ENCODE results near the gene SLC9A5.

- no peak for TF ChIP-seq CTCF (conservative IDR thresholded peaks at IDR 0.05; ENCODE audit: low read length)
- TF ChIP-seq EZH2phosphoT487 (IDR thresholded peaks at IDR 0.05; ENCODE audit: borderline replicate concordance, low read depth, low read length): no peak
Measured at GRCh38 chr16:67269766-67270165, 21.0 kb downstream of the SLC9A5 start.

Measured in OCI-LY7 (cell line).